H1 (cell line): Measurements from ENCODE around the gene MACF1. TPM values are rescaled to one million over a fixed set of nuclear protein-coding genes. Genes with fewer than 3 reads are reported as not detected.

Experiments
- ASH2L ChIP-seq: fragments of 200-600, 300-600 bp; sonication (generic); IDR thresholded peaks from one replicate; pipeline ENCODE4 v1.7.1; 2017; ENCODE audit warnings: low read length
- CHD1 ChIP-seq: IDR thresholded peaks from 2 replicates; pipeline ENCODE4 v1.6.1; 2012; ENCODE audit warnings: low read depth, low read length, improper control_type of control experiment
- CTBP2 ChIP-seq: IDR thresholded peaks from 2 replicates; pipeline ENCODE4 v1.7.0; 2011; ENCODE audit warnings: borderline replicate concordance, mild to moderate bottlenecking, moderate library complexity, mixed read lengths, low read length; ENCODE audit not compliant: insufficient read depth, insufficient read length
- EGR1 ChIP-seq: IDR thresholded peaks from 2 replicates; pipeline ENCODE4 v1.6.1; 2011; ENCODE audit warnings: low read depth, low read length, borderline replicate concordance
- KDM4A ChIP-seq: IDR thresholded peaks from one replicate; pipeline ENCODE4 v1.7.1; 2012; ENCODE audit warnings: low read depth, mild to moderate bottlenecking, moderate library complexity, low read length, inconsistent platforms; ENCODE audit not compliant: severe bottlenecking
- POLR2AphosphoS5 ChIP-seq: IDR thresholded peaks from 2 replicates; pipeline ENCODE4 v1.6.1; 2011; ENCODE audit warnings: low read depth, low read length
- RBBP5 ChIP-seq: IDR thresholded peaks from 2 replicates; pipeline ENCODE4 v1.7.1; 2012; ENCODE audit warnings: low read depth, mild to moderate bottlenecking, inconsistent platforms, low read length, moderate library complexity, borderline replicate concordance
- RNF2 ChIP-seq: fragments of 200-900, 300-1000 bp; sonication (generic); IDR thresholded peaks from 2 replicates; pipeline ENCODE4 v1.7.1; 2016; ENCODE audit warnings: borderline replicate concordance, low read depth, mild to moderate bottlenecking, antibody characterized with exemption, low read length; ENCODE audit not compliant: poor library complexity, severe bottlenecking; ENCODE audit errors: missing control alignments
- SUZ12 ChIP-seq: fragments of 200-600 bp; sonication (generic); IDR thresholded peaks from 2 replicates; pipeline ENCODE4 v1.6.1; 2012; ENCODE audit warnings: mild to moderate bottlenecking, inconsistent platforms, low read length, moderate library complexity, mixed read lengths
- ZNF274 ChIP-seq: IDR thresholded peaks from 2 replicates; pipeline ENCODE4 v1.7.0; 2012; ENCODE audit warnings: low read length, borderline replicate concordance; ENCODE audit errors: extremely low read depth
- polyA plus RNA-seq, 7 experiments: library from polyadenylated mRNA; depleted of rRNA in 3 of 7; stranded (reverse) in 5 of 7; unstranded in 2 of 7; fragments of >200 nt in 5 of 7; fragments of 200-250 nt in 2 of 7; gene quantifications; 1 replicate in 5 of 7; 2 replicates in 1 of 7; 4 replicates in 1 of 7; pipeline versions ENCODE4 v1.2.1 to v1.2.3, GENCODE V29; 2011 to 2013; ENCODE audit warnings: missing spikeins in 2 of 7, mixed read lengths in 2 of 7
- total RNA-seq: library from RNA; stranded (reverse); fragmentation: NEBNext Ultra II Directional; extraction: Animal tissue kit (Norgen Biotek cat#: 25700); gene quantifications from 2 replicates; pipeline ENCODE4 v1.2.1, GENCODE V29; 2021

The MACF1 gene
- total and polyA plus RNA-seq, 2 of the 8 experiments (the other 6 are each of a cell fraction or from before 2014, with no cell fraction given), result 59.8 to 285 TPM

GRCh38 chr1:39394059-39394458, 189.6 kb downstream of the MACF1 start (continued):
- no peak for TF ChIP-seq RBBP5
- no peak for TF ChIP-seq CHD1
- no peak for TF ChIP-seq ASH2L
- no peak for TF ChIP-seq RNF2
- TF ChIP-seq SUZ12, result no peak
- no peak for TF ChIP-seq ZNF274
- TF ChIP-seq CTBP2, result no peak
- TF ChIP-seq EGR1, result no peak
- TF ChIP-seq KDM4A, result no peak
- no peak for TF ChIP-seq POLR2AphosphoS5
